Measurements from ENCODE around the gene C2orf80.
"Not testable (repeated sequence)": the region's sequence is repeated elsewhere in the genome, so short reads cannot be mapped to it uniquely, and the experiment has no call there.

Gene C2orf80

DNA sequence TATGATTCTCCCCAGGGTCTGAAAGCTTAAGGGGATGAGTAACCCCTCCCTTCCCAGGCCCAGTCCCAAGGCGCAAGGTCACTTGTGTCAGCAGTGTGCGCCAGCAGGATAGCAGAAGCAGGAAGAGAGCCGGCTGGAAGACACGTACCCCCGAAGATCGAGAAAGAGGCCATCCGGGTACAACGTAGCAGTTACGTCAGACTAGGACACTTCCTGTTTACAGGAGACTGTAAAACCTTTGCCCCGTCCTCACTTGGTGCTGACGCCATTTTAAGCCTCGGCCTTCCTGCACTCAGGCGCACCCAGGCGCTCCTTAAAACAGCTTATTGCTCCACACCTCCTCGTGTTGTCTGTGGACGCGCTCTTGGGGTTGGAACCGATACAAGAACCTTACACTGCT, 50.4 kb downstream of the C2orf80 start:
- no peak for DNase-seq (ENCODE audit: extremely low read depth, low read depth)
- H3K4me3 ChIP-seq (replicated peaks; ENCODE audit: low read depth, low read length) = no peak overlapping the region
- TF ChIP-seq CTCF (IDR thresholded peaks at IDR 0.05; ENCODE audit: low read depth, low read length, missing control alignments) = no peak

DNA sequence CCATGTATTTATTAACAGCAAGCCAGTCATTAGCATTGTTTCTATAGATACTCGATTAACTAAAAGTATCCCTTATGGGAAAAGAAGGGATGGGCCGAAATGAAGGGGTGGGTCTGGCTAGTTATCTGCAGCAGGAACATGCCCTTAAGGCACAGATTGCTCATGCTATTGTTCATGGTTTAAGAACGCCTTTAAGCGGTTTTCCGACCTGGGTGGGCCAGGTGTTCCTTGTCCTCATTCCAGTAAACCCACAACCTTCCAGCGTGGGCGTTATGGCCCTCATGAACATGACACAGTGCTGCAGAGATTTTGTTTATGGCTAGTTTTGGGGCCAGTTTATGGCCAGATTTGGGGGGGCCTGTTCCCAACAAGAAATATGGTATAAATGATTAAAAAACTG, 51.5 kb downstream of the C2orf80 start:
- not testable (repeated sequence) for DNase-seq (ENCODE audit: extremely low read depth, low read depth); H3K4me3 ChIP-seq (replicated peaks; ENCODE audit: low read depth, low read length)

DNA sequence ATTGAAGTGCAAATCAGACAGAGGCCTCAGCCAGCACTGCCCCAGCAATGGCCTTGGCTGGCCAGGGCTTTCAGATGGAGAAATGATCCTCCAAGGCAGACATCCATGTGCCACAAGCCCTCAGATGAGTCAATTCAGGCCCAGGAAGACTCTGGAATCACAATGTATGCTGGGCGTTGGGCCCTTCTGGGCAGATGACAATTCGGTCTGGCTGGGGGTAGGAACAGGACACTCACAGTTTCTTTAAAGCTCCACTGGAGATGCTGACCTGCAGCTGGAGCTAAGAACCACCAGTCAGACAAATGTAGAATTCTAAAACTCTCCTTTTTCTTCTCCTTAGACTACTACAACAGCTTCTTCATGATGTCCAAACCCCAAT, 53.1 kb downstream of the C2orf80 start:
- no peak for DNase-seq (ENCODE audit: extremely low read depth, low read depth)
- H3K4me3 ChIP-seq (replicated peaks; ENCODE audit: low read depth, low read length) = no peak overlapping the region
- TF ChIP-seq CTCF (IDR thresholded peaks at IDR 0.05; ENCODE audit: low read depth, low read length, missing control alignments) = no peak

GRCh38 chr2:208135794-208136715, 53.8 kb downstream of the C2orf80 start:
- DNase-seq (ENCODE audit: extremely low read depth, low read depth) = no peak
- TF ChIP-seq CTCF (IDR thresholded peaks at IDR 0.05; ENCODE audit: low read depth, low read length, missing control alignments) = no peak
- no peak overlapping the region for H3K4me3 ChIP-seq (replicated peaks; ENCODE audit: low read depth, low read length)

GRCh38 chr2:208134928-208135586, 54.8 kb downstream of the C2orf80 start:
- DNase-seq (ENCODE audit: extremely low read depth, low read depth) = no peak
- TF ChIP-seq CTCF (IDR thresholded peaks at IDR 0.05; ENCODE audit: low read depth, low read length, missing control alignments) = no peak
- no peak overlapping the region for H3K4me3 ChIP-seq (replicated peaks; ENCODE audit: low read depth, low read length)

- no peak for DNase-seq (ENCODE audit: extremely low read depth, low read depth)
- H3K4me3 ChIP-seq (replicated peaks; ENCODE audit: low read depth, low read length) = no peak overlapping the region
- TF ChIP-seq CTCF (IDR thresholded peaks at IDR 0.05; ENCODE audit: low read depth, low read length, missing control alignments) = no peak
These were observed 59.1 kb downstream of the C2orf80 start for GRCh38 chr2:208130712-208131110.

All from HFF-Myc (cell line).